GM19351 (cell line): ENCODE measurements around the gene RAB36.

ENCODE experiments used
- ATAC-seq: cut with Tn5 transposase; IDR thresholded peaks from one replicate; pipeline ENCODE4 v1.9.1; 2021; ENCODE audit warnings: mild to moderate bottlenecking, moderate library complexity; ENCODE audit not compliant: unreplicated experiment

The RAB36 gene, protein sequence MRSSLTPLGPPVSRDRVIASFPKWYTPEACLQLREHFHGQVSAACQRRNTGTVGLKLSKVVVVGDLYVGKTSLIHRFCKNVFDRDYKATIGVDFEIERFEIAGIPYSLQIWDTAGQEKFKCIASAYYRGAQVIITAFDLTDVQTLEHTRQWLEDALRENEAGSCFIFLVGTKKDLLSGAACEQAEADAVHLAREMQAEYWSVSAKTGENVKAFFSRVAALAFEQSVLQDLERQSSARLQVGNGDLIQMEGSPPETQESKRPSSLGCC

DNA sequence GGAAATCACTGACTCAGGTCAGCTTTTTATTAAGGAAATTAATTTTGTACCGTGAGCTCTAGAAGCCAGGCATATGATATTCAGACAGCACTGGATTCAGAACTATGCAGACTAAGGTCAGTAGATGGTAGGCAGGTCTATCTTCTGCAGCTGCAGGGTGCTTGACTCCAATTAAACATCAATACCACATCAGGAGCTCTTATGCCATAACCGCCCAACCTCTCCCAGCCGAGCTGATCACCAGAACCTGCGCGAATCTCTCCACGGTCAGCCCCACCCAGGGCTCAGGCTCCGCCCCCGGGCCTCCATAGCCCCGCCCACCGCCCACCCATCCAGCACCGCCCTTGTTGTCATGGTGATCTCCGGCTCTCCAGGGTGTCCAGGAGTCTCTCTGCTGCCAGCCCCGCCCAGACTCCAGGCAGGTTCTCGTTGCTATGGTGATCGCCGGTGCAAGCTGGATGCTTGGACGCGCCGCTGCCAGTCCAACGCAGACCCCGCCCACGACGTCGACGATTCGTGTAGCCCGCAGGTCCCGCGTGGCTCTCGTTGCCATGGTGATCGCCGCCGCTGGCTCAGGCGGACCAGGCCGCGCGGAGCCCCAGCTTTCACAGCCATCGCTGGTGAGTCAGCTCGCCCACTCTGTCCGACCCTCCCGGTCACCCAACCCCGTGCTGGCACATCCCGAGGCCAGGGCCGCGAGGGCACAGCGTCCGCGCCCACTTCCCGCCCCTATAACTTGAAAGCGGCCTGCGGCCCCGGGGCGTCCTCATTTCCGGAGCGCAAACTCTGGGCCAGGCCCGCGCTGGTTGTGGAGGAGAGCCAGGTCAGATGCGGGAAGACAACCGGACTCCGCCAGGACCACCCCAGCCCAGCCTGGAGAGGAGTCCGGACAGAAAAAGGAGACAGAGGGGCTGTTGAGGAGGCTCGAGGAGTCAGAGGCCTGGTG is at the start of gene RAB36:
Gene RAB36, plus strand, starts transcription at position 546 of the 946 bp plus-strand sequence. CDS start 1,140 bp downstream, outside the sequence.
- ATAC-seq: peak; percentile 61

DNA sequence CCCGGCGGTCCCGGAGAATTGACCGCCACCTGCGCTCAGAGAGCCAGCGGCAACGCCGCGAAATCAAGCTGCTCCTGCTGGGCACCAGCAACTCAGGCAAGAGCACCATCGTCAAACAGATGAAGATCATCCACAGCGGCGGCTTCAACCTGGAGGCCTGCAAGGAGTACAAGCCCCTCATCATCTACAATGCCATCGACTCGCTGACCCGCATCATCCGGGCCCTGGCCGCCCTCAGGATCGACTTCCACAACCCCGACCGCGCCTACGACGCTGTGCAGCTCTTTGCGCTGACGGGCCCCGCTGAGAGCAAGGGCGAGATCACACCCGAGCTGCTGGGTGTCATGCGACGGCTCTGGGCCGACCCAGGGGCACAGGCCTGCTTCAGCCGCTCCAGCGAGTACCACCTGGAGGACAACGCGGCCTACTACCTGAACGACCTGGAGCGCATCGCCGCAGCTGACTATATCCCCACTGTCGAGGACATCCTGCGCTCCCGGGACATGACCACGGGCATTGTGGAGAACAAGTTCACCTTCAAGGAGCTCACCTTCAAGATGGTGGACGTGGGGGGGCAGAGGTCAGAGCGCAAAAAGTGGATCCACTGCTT is 49.4 kb upstream of the RAB36 start:
- no peak for ATAC-seq

DNA sequence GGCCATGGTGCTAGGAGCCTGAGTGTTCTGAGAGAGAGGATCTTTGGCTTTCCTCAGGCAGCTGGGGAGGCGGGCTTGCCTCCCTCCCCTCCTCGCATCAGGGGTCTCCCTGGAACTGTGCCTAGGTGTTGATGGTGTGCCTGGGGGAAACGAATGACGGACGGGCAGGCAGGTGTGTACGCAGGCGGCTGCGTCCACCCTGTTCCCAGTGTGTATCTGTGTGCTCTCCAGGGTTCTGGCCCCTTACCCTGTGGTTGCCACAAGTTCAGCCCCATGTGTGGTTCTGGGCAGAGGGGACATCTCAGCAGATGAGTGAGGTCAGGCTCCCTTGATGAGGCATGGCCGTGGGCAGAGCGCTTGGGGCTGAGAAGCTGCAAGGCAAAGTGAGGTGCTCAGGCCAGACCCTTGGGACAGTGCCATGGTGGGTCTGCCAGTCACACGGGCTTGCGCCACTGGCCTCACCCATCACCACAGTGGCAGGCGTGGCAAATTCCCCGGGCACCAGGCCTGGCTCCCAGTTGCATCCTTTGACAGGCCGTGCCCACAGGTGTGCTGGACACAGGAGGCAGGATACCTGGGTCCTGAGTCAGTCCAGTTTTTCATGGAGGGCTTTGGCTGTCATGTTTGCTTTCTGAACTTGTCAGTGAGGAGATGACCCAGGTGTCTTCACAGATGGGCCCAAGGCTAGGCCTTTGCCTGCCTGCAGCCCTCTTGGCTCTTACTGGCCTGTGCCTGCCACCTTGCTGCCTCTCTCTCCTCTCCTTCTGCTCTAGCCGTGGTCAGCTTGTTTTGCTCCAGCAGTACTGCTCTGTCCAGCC is 47.7 kb upstream of the RAB36 start:
- no peak for ATAC-seq

DNA sequence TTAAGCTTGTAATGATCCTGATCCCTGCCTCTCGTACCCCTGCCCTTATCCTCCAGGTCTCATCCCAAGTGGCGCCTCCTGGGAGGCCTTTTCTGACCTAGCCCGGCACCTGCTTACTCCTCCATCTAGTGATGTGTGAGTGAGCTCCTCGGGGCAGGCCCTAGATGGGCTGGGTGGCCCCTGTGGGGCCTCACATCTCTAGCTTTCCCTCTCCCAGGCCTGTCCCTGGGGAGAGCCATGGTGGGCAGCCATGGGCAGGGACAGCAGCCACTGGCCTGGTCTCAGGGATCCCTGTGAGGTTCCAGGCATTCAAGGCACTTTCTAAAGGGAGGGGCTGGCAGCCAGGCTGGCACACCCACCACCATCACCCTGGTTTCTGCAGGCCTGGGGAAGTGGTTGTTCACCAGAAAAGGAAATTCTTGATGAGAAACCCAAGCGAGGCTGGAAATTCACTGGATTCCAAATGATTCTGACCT is 47.0 kb upstream of the RAB36 start:
- no peak for ATAC-seq

DNA sequence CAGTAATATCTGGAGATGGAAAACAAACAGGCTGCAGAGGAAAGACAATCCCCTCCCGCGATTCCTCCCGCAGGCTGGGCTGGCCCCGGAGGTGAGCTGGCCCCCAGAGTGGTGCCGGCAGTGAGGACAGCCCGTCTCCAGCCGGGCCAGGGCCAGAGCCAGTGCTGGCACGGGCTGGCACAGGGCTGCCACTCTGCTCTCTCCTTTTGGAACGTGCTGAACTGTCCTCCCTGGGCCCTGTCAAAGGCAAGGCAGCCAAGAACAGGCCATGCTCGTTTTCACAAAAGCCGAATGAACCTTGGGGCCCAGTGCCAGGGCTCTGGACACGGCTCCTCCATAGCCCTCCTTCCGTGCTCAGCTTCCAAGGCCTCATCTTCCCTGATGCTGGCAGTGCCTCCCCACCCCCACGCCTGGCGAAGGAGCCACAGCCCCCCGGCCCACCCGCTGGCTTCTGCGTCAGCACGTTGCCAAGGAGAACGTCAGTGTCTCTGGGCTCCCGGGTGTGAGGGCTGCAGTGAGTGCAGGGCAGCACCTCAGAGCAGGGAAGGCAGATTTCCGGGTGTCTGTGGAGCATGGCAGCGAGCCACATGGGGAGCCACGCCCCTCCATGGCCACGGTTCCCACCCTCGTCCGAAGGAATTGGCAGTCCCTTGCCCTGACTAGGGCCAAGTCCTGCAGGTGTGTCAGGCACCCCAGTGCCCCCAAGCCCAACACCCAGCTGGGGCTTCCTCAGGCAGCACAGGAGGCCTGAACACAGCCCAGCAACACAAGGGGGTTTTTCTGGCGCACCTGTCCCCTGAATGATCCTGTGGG is 46.4 kb upstream of the RAB36 start:
- ATAC-seq: no peak

DNA sequence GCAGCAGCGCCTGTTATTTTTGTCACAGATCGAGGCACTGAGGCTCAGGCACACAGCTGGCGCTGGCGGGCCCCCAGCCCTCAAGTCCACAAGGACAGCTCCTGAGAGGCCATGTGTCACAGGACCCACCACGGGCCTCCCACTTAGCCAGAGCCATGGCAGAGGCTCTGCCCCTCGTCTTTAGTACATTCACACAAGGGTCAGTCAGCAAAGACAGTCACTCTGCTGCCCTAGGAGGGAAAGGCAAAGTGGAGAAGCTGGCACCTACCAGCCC is 45.8 kb upstream of the RAB36 start:
- no peak for ATAC-seq

DNA sequence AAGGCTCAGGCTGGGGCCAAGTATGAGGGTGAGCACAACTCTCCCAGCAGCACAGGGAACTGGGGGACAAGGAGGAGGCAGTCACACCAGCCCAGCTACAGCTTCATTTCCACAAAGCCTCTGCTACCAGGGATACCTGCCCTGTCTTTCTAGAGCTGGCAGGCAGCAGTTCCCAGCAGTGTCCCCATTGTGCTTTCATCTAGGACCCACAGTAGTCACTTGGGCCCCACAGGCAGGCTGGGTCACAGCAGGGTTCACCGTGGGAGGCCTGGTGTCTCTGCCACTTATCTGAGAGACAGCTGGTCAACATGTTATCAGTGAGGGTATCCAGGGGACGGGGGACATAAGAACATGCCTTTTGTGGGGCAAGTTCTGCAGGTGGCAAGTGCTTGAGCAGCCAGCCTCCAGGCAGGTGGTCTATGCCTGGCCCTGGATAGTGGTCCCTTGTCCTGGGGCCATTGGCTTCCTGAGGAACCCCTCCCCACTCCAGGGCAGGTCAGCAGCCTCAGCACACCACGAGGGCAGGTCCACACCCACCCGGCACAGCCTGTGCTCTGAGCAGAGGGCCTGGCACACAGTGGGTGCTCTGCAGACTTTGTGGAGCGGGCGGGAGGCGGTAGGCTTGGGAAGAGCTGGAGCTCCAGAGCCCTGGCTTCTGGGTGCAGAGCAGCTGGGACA is 45.0 kb upstream of the RAB36 start:
- ATAC-seq: no peak

DNA sequence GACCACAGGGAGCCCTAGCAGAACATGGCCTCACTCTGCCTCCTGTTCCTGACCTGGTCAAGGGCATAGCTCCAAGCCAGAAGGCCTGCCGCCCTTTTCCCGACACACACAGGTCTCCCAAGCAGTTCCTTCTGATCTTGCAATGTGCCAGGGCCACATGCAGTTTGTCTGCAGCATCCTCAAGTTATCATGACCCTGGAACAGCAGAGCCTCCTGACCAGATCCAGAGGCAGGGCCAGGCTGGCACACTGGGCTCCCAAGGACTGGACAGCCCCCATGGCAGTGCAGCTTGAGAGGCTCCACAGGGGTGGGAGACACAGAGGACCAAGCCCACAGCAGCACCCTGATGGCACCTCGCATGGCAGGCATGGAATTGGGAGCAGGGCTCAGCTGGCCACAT is 43.8 kb upstream of the RAB36 start:
- ATAC-seq: no peak

DNA sequence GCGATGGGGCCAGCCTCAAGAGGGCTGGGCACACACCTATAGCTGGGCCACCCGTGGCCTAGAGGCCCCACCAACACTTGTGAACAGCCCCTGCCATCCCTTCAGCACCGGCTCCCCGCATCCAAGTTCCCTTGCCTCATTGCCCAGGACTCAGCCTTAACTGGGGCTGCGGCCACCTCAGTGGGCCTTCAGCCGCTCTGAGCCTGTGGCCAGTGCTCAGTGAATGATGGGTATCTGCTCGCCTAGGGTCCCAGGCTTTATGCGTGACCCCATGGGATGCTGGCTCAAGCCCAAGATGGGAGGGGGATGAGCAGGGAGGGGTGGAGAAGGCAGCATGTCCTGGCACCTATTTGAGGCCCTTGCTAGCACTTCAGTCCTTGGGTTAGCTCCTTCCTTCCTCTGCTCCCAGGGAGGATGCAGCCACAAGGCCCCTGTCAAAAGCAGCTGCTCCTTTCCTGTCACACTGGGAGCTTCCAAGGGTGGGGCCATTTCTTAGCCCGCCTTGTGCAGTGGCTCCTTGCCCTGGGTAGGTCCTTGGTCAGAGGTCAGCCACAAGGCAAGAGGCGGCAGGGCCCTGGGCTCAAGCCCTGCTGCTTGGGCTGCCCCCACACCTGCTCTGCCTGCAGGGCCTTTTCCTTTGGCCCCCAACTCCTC is 43.1 kb upstream of the RAB36 start:
- no peak for ATAC-seq

DNA sequence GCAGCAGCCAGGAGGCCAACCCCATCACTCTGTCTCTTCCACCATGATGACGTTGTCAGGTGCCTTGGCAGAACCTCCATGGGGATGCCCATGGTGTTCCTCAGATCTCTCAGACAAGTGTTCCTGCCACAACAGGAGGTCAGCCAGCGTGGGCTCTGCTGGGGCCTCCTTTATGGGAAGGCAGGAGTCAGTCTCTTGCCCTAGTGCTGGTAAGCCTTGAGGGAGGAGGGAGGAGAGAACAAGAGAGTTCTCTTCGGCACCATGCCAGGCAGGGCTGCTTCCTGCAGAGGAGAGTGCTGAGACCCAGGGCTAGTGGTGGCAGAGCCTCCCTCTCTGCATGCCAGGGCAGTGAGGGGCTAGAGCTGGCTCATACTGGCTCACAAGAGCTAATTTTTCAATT is 42.5 kb upstream of the RAB36 start:
- no peak for ATAC-seq

DNA sequence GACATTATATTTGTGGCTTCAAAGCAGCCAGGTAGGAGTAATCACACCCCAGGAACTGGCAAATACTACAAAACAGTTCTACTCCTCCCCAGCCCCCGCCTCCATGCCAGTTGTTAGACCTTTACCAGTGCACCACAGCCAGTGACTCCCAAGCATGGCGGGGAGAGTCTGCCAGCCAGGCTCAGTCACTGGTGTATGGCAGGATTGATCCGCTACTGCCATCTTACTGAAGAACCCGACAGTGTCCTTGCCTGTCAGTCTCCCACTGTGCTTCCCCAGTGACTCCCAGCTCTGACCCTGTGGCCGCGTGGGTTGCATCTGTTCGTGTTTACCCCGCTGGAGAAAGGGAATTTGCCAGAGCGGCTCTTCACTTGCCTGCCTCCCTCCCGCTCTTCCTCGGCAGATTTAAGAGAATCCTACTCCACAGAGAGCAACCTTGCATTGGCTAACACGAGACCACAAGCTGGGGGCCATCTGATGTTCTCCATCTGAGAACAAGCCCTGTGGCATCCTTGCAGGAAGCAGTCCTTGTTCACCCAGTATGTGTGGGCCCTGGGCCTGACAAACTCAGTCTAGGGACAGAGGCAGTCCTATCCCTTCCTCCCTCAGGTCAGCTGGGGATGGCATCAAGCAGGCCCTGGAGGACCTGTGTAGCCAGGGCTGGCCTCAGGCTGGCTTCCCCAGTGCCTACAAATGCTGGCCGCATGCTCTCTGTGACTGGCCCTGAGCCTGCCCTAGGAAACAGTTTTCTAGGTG is 41.9 kb upstream of the RAB36 start:
- no peak for ATAC-seq

DNA sequence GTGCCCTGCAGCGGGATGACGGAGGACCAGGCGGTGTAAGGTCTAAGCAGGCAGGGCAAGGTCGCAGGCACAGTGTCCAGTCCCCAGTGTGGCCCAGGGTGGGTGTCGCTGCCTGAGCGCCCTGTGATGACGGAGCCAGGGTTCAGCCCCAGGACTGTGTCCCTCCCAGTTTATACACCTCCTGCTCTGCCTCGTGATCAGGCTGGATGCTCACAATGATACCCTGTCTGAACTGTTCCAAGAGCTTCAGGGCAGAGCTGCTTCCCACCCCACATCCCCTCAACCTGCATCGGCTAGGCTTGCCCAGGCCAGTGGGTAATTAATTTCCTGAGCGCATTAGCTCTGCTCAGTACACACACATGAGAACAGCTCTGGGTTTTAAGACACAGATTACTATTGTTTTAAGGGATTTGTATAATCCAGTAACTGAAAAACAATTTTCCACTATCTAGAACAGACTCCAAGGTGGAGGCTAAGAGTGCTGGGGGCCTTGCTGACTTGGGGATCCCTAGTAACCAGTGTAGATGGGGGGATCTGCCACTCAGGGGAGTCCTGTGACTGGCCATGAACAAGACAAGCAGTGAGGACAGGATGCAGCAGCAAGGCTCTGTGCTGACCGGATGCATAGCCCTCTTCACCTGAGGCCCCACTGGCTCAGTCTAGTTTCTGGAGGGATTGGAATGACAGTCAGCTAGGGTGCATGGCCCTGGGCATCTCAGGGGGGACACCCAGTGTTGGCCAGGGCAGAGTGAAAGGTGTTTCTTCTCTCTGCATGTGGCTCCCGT is 40.9 kb upstream of the RAB36 start:
- no peak for ATAC-seq

DNA sequence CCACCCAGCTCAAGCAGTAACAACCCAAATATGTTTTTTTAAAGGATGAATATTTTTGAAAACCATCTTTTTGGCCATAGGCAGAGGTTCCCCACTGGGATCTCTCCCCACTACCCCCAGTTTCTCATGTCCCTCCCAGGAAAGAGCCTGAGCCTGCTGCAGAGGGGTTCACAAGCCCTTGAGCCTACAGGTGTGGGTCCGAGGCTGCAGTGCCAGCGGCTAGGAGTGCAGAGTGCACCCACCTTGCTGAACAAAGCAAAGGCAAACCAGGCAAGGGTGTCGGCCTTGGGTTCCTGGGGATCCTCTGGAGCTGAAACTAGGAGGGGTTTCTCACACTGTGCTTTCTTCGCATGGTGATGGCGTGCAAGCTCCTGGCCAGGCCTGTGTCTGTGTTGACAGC is 40.0 kb upstream of the RAB36 start:
- no peak for ATAC-seq

DNA sequence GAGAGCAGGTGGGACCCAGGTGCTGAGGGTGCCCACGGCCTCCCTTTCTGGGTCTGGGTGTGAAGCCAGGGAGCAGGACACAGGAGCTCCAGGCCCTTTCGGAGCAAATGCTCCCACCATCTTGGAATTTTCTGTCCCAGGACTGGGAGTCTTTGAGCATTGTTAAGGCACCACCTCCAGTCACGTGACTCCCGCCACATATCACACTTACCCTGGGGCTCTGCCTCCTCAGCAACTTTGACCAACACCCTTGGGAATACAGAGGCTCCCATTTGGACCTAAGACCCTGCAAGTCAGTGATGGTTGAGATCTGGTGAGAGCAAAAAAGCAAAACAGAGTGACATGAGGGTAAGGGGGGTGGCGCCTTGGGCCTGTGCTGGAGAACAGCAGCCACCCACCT is 39.4 kb upstream of the RAB36 start:
- ATAC-seq: no peak

DNA sequence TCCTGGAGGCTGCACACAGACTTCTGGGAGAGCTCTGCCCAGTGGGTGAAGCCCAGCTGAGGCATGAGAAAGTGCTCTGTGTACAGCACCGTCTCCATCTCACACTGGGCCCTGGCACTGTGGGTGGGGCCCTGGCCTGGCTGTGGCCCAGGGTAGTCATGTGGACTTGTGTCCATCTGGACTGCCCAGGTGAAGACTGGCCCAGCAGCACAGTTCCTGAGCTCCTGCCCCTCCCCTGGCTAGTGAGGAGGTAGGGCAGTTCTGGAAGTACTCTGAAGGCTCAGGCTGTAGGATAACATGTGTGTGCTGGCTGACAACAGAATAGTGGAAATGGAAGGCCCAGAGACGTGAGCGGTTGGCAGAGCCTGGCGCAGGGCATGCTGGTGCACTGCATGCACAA is 38.9 kb upstream of the RAB36 start:
- no peak for ATAC-seq

DNA sequence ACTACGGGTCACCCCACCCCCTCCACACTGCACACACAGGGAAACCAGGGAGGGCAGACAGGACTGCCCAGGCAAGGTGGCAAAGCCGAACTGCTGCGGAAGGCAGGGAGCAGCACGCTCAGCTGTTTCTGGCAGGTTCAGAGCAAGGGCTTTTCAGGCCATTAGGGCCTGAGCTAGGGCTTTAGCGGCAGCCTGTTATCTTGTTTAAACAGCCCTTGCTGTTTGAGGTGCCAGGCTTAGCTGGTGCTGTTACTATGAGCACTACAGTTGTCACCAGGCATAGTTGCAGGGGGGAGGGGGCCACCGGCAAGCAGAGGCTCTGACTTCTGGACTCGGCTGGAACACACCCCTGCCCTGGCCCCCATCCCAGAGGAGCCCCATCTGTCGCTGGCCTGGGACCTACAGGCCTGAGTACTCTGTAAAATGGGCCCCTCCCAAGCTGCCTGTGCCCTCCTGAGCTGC is 38.3 kb upstream of the RAB36 start:
- ATAC-seq: no peak

DNA sequence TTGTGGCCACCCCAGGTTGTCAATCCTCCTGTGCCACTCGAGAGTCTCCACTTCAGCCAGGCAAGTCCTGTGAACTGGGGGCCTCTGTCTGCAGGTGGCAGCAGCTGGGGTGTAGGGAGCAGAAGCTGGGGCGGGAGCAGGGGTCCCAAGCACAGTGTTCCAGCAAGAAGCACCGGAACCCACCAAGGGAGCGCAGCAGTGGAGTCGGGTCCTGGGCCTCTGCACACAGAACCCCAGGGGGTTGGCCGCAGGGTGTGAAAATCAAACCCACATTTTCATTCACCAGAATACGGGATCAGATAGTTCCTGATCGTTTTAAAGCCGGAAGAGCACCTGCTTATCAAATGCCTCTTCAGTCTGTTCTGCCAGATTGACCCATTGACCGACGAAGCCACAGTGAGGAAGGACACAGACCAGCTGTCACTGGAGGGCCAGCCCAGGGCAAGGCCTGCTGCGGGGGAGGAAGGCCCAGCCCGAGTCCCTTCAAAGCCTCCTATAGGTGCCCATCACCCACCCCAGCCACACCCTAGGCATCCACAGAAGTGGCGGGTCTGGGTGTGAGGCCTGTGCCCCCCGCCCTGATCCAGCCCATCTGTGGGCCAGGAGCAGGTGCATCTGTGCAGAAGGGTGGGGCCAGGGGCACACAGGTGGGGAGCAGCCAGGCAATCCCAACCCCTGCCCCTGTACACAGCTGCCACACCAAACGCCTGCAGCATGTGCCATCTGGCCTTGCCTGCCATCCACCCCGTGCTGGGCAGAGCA is 37.6 kb upstream of the RAB36 start:
- ATAC-seq: no peak
